ENCODE data around the gene SH3BGRL. TPM values are rescaled to one million over a fixed set of nuclear protein-coding genes. Genes with fewer than 3 reads are reported as not detected.

The SH3BGRL gene
- 10 to 100 TPM; 55.2 to 87.5 TPM for total RNA-seq
- long read RNA-seq, transcript SH3BGRL-201 (4 exons, 1,923 nt): major isoform, 78 of 83 reads
- long read RNA-seq, partial matches to known transcripts: 1 of 83 reads
- long read RNA-seq, other reads (novel, unspliced or antisense): 3 of 83 reads

GRCh38 chrX:81201671-81202455 is at the start of gene SH3BGRL, which contains the start of gene HMGN5:
TSS of gene SH3BGRL (plus strand) at chrX:81202102. CDS start at chrX:81202201, 99 bp downstream.
TSS of gene HMGN5 (minus strand) at chrX:81201913. CDS start at chrX:81121549, 80,364 bp downstream.
- ATAC-seq (peak; percentile 98), DNase-seq (peak; percentile 82 to 83)
- intact Hi-C loops (cut with DNase I, micrococcal nuclease): no loop called here

GRCh38 chrX:81168391-81168790 is 33.5 kb upstream of the SH3BGRL start:
- ATAC-seq (no peak), DNase-seq (no peak)
- intact Hi-C loops (cut with DNase I, micrococcal nuclease): no loop called here

- DNase-seq (no peak), ATAC-seq (peak; percentile 39)
- intact Hi-C loops (cut with DNase I, micrococcal nuclease): loop anchor here in 1 of 2 donors (5.0 kb wide), 1 partner anchor 203 kb away; no protein-coding TSS in a partner anchor
Observed at GRCh38 chrX:81174286-81174685, 27.6 kb upstream of the SH3BGRL start.

- intact Hi-C loops (cut with DNase I, micrococcal nuclease): no loop called here
- DNase-seq (no peak), ATAC-seq (no peak)
Observed at GRCh38 chrX:81195259-81195658, 6.6 kb upstream of the SH3BGRL start.

- ATAC-seq (peak; percentile 73), DNase-seq (peak; percentile 30 to 63)
- intact Hi-C loops (cut with DNase I, micrococcal nuclease): no loop called here
Observed at GRCh38 chrX:81195712-81196111, 6.2 kb upstream of the SH3BGRL start.

GRCh38 chrX:81201071-81201470 is 831 bp upstream of the SH3BGRL start:
- ATAC-seq: no peak
- intact Hi-C loops (cut with DNase I, micrococcal nuclease): no loop called here

GRCh38 chrX:81202456-81202819 is 536 bp downstream of the SH3BGRL start:
- ATAC-seq (peak; percentile 28), DNase-seq (no peak)
- intact Hi-C loops (cut with DNase I, micrococcal nuclease): no loop called here

More at GRCh38 chrX:81201071-81201470, 831 bp upstream of the SH3BGRL start:
- DNase-seq: no peak

- intact Hi-C loops (cut with DNase I, micrococcal nuclease): no loop called here
- DNase-seq: no peak
- ATAC-seq: no peak
Observed at GRCh38 chrX:81202943-81203342, 1.0 kb downstream of the SH3BGRL start.

- DNase-seq: no peak
- intact Hi-C loops (cut with DNase I, micrococcal nuclease): no loop called here
- no peak for ATAC-seq
Observed at GRCh38 chrX:81205551-81205950, 3.6 kb downstream of the SH3BGRL start.

- intact Hi-C loops (cut with DNase I, micrococcal nuclease): no loop called here
- DNase-seq (no peak), ATAC-seq (no peak)
Observed at GRCh38 chrX:81206476-81206875, 4.6 kb downstream of the SH3BGRL start.

- ATAC-seq: no peak
- intact Hi-C loops (cut with DNase I, micrococcal nuclease): no loop called here
- DNase-seq: no peak
Observed at GRCh38 chrX:81208916-81209315, 7.0 kb downstream of the SH3BGRL start.

GRCh38 chrX:81215685-81216084 is 13.8 kb downstream of the SH3BGRL start:
- no peak for ATAC-seq
- intact Hi-C loops (cut with DNase I, micrococcal nuclease): no loop called here
- no peak for DNase-seq

GRCh38 chrX:81229229-81229628 is 27.3 kb downstream of the SH3BGRL start:
- ATAC-seq: peak; percentile 27
- no peak for DNase-seq
- intact Hi-C loops (cut with DNase I, micrococcal nuclease): no loop called here

GRCh38 chrX:81229901-81230300 is 28.0 kb downstream of the SH3BGRL start:
- no peak for DNase-seq
- intact Hi-C loops (cut with DNase I, micrococcal nuclease): no loop called here
- no peak for ATAC-seq

- DNase-seq: no peak
- ATAC-seq: no peak
- intact Hi-C loops (cut with DNase I, micrococcal nuclease): no loop called here
Observed at GRCh38 chrX:81231476-81231875, 29.6 kb downstream of the SH3BGRL start.

- DNase-seq (no peak), ATAC-seq (no peak)
- intact Hi-C loops (cut with DNase I, micrococcal nuclease): no loop called here
Observed at GRCh38 chrX:81232218-81232617, 30.3 kb downstream of the SH3BGRL start.

GRCh38 chrX:81237516-81237915 is 35.6 kb downstream of the SH3BGRL start:
- DNase-seq (no peak), ATAC-seq (no peak)
- intact Hi-C loops (cut with DNase I, micrococcal nuclease): no loop called here

- DNase-seq (no peak), ATAC-seq (no peak)
- intact Hi-C loops (cut with DNase I, micrococcal nuclease): no loop called here
Observed at GRCh38 chrX:81238166-81238565, 36.3 kb downstream of the SH3BGRL start.

- ATAC-seq: no peak
- DNase-seq: no peak
- intact Hi-C loops (cut with DNase I, micrococcal nuclease): no loop called here
Observed at GRCh38 chrX:81240701-81241331, 38.9 kb downstream of the SH3BGRL start.

- no peak for DNase-seq
- intact Hi-C loops (cut with DNase I, micrococcal nuclease): no loop called here
- ATAC-seq: no peak
Observed at GRCh38 chrX:81241753-81242152, 39.9 kb downstream of the SH3BGRL start.

Measured in left colon (tissue), 2 donors.